Measurements from ENCODE around the gene GLTP.

Gene GLTP

DNA sequence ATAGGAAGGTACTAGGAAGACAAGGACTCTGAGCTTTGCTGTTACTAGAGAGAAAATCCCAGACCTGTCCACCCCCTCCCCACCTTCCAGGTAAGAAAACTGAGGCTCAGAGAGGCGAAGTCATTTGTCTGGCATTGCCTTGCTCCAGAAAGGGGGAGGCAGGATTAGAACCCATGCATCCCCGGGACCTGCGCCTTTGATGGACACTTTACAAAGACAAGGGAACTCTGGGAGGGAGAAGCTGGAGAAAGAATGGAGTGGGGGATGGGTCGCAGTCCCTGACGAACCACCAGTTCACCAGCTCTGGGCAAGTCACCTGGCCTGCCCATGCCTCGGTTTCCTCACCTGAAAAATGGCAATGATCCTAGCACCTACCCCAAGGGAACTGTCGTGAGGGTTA lies 57.9 kb downstream of the GLTP start:
- H3K9me3 ChIP-seq (ENCODE audit: severe bottlenecking), result no peaks in the 10 kb centered on the region
- no peaks in the 10 kb centered on the region for H3K36me3 ChIP-seq
- no peak for DNase-seq
- H3K4me3 ChIP-seq (ENCODE audit: low read depth, low read length), result no peak overlapping the region
- peak overlapping the region; percentile 88 for H3K27ac ChIP-seq
- TF ChIP-seq, protein P1, sequence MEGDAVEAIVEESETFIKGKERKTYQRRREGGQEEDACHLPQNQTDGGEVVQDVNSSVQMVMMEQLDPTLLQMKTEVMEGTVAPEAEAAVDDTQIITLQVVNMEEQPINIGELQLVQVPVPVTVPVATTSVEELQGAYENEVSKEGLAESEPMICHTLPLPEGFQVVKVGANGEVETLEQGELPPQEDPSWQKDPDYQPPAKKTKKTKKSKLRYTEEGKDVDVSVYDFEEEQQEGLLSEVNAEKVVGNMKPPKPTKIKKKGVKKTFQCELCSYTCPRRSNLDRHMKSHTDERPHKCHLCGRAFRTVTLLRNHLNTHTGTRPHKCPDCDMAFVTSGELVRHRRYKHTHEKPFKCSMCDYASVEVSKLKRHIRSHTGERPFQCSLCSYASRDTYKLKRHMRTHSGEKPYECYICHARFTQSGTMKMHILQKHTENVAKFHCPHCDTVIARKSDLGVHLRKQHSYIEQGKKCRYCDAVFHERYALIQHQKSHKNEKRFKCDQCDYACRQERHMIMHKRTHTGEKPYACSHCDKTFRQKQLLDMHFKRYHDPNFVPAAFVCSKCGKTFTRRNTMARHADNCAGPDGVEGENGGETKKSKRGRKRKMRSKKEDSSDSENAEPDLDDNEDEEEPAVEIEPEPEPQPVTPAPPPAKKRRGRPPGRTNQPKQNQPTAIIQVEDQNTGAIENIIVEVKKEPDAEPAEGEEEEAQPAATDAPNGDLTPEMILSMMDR (IDR thresholded peaks at IDR 0.05; ENCODE audit: low read depth, low read length), result no peak
- H3K27me3 ChIP-seq (ENCODE audit: insufficient read depth, low read depth, severe bottlenecking), result no peaks in the 10 kb centered on the region

DNA sequence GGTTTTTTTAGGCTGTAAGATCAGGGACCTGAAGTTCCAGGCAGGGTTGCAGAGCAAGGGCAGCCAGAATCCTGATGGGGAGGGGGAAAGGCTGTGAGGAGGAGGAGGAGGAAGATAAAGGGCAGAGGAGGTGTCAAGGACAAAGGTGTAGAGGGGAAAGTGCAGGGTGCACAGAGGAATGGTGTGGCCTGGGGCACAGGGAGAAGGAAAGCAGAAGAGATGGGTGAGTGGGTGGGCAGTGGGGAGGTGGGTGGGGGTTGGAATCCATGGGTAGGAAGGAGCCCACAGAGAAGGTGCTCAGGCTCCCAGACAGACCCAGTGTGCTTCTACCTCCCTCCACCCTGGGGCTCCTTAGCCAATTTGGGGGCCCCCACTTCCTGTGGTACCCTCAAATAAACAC lies 58.4 kb downstream of the GLTP start:
- TF ChIP-seq, protein P1 (IDR thresholded peaks at IDR 0.05; ENCODE audit: low read depth, low read length), result no peak
- Histone ChIP-seq H3K4me3 (ENCODE audit: low read depth, low read length) (no peak overlapping the region), H3K27ac (peak overlapping the region; percentile 88), H3K27me3 (ENCODE audit: insufficient read depth, low read depth, severe bottlenecking) (no peaks in the 10 kb centered on the region), H3K36me3 (no peaks in the 10 kb centered on the region), H3K9me3 (ENCODE audit: severe bottlenecking) (no peaks in the 10 kb centered on the region)
- DNase-seq, result no peak

DNA sequence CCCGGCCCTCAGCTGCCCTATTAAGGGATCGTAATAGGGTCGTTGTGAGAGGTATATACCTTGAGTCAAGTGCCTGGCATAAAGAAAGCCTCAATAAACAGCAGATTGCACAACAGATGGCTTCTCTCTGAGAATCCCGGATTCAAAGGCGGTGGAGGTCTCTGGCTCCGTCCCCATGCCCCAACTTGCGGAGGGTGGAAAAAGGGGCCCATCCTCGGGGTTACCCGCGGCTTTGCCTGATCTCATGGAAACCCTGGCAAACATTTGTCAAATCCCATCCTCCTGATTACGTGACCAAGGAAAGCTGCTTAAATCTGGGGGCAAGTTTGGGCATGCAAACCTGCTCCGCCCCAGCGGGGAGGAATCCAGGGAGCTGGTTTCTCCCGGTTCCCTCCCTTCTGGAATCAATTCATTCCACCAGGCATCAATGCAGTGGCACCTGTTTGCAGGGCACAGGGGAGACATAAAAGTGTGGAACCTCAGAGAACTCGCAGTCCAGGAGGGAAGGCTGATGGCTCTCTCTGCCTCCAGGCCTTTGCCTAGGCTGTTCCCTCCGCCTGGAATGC lies 59.4 kb downstream of the GLTP start:
- peak; percentile 98 for DNase-seq
- Histone ChIP-seq H3K4me3 (ENCODE audit: low read depth, low read length) (no peak overlapping the region), H3K9me3 (ENCODE audit: severe bottlenecking) (no peaks in the 10 kb centered on the region), H3K27ac (peak overlapping the region; percentile 88), H3K36me3 (no peaks in the 10 kb centered on the region), H3K27me3 (ENCODE audit: insufficient read depth, low read depth, severe bottlenecking) (no peaks in the 10 kb centered on the region)
- TF ChIP-seq, protein P1 (IDR thresholded peaks at IDR 0.05; ENCODE audit: low read depth, low read length), result no peak

DNA sequence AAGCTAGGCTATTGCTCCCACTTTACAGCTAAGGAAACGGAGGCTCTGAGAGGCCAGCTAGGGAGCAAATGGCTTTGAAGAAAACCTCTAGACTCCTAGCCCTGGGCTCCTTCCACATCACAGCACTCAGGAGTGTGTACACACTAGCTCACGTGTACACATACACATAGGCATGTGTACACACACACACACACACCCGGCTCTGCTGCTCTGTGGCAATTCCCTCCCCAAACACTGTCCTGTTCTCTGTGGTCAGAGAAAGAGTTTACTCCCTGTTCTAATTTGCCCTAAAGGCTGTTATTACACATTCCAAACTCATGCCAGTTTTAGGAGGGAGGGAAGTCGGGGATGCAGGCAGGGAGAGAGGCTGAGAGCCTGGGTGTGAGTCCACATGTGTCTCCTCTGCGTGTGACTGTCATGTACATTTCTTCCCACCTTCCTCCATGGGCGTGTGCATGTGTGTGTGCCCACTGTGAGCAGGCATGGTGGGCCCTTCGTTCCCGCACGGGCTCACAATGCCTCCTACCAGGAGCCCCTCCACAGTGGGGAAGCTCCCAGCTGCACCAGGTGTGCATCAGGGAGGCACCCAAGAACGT lies 61.3 kb downstream of the GLTP start:
- TF ChIP-seq, protein P1 (IDR thresholded peaks at IDR 0.05; ENCODE audit: low read depth, low read length), result no peak
- Histone ChIP-seq H3K9me3 (ENCODE audit: severe bottlenecking) (peaks cover 3% of the 10 kb centered on the region), H3K27me3 (ENCODE audit: insufficient read depth, low read depth, severe bottlenecking) (no peaks in the 10 kb centered on the region), H3K4me3 (ENCODE audit: low read depth, low read length) (no peak overlapping the region), H3K27ac (peak overlapping the region; percentile 88), H3K36me3 (no peaks in the 10 kb centered on the region)
- DNase-seq, result no peak

DNA sequence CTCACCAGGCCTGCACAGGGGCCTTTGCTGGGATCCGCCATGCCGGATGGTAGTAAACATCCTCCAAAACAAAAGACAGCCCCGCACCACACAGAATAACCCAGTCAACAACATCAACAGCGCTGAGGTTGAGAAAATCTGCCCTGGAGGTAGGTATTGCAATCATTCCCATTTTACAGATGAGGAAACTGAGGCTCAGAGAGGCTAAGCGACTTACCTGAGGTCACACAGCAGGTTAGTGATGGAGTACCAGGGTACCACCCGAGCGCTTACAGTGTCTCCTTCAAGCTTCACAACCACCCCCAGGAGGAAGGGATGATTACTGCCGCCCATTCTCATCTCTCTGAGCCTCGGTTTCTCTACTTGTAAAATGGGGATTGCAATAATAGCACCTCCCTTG lies 62.1 kb downstream of the GLTP start:
- Histone ChIP-seq H3K27ac (no peak overlapping the region), H3K27me3 (ENCODE audit: insufficient read depth, low read depth, severe bottlenecking) (no peaks in the 10 kb centered on the region), H3K36me3 (no peaks in the 10 kb centered on the region), H3K9me3 (ENCODE audit: severe bottlenecking) (peaks cover 4% of the 10 kb centered on the region), H3K4me3 (ENCODE audit: low read depth, low read length) (no peak overlapping the region)
- TF ChIP-seq, protein P1 (IDR thresholded peaks at IDR 0.05; ENCODE audit: low read depth, low read length), result no peak
- no peak for DNase-seq
